ENCODE results near the gene MED31.

MED31 gene

DNA sequence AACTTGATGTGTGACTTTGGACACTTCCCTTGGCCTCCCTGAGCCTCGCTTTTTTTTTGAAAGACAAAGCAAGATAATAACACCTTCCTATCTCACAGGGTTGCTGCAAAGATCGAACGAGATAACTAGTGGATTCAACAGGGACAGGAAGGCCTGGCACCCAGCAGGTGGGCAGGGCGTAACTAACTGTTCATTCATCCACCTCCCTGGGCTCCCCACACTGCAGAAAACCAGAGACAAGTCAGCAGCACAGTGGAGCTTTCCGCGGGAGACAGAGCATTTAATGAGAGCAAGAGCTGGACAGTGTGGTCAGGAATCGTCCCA lies 33.0 kb upstream of the MED31 start:
- TF ChIP-seq, protein P1, sequence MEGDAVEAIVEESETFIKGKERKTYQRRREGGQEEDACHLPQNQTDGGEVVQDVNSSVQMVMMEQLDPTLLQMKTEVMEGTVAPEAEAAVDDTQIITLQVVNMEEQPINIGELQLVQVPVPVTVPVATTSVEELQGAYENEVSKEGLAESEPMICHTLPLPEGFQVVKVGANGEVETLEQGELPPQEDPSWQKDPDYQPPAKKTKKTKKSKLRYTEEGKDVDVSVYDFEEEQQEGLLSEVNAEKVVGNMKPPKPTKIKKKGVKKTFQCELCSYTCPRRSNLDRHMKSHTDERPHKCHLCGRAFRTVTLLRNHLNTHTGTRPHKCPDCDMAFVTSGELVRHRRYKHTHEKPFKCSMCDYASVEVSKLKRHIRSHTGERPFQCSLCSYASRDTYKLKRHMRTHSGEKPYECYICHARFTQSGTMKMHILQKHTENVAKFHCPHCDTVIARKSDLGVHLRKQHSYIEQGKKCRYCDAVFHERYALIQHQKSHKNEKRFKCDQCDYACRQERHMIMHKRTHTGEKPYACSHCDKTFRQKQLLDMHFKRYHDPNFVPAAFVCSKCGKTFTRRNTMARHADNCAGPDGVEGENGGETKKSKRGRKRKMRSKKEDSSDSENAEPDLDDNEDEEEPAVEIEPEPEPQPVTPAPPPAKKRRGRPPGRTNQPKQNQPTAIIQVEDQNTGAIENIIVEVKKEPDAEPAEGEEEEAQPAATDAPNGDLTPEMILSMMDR (IDR thresholded peaks at IDR 0.05; ENCODE audit: low read length, missing control alignments): no peak
- no peak for DNase-seq (ENCODE audit: low read depth)
- no peak overlapping the region for H3K4me3 ChIP-seq (replicated peaks; ENCODE audit: low read depth, low read length)

DNA sequence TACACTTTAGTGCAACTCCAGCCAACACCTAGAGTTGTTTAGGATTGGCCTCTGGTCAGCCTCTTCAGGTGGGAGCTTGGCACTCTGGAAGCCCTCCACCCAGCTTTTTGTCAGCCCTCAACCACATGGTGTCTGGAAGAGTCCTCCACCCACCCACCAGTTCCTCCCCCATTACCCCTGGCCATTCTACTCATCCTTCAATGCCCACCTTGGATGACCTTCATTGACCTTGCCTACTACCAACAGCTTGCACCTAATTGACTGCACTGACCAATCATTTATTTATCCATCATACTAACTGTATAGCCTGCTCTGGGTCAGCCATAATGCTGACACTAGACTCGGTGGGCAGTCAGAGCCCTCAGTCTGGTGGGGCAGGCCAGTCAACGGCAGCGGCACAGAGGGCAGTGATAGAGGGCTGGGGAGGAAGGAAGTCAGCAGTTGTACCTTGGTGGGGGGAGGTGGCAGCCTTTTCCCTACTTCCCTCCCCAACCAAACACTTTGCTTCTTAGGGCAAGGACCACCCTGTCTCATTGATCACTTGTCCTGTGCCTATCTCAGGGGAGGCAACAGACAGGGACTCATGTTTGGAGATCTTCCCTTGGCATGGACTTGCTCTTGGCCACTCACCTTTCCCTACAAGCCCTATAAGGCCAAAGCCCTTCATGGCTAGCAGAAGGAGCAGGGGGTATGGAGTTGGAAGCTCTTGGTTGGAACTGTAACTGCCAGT lies 32.5 kb upstream of the MED31 start:
- no peak overlapping the region for H3K4me3 ChIP-seq (replicated peaks; ENCODE audit: low read depth, low read length)
- no peak for DNase-seq (ENCODE audit: low read depth)
- TF ChIP-seq, protein P1 (IDR thresholded peaks at IDR 0.05; ENCODE audit: low read length, missing control alignments): no peak

DNA sequence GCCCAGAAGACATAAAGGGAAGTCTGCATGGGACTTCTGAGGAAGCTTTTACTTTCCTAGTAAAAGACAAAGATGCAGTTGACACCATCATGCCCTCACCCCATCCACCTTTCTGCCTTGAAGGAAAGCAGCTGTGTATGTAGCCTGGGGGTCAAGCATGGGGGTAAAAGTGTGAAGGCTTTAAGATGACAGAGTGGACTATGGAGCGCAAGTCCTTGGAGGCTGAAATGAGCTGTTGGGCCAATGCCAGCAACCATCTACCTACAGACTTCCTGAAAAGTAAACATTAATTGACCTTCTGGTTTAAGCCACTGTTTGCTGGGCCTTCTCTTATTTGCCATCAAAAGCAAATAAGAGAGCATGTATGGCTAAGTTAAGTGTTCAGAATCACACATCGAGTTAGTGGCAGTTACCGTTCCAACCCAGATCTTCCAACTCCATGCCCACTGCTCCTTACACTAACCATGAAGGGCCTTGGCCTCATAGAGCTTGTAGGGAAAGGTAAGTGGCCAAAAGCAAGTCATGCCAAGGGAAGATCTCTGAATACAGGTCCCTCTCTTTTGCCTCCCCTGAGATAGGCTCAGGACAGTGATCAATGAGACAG lies 31.8 kb upstream of the MED31 start:
- no peak overlapping the region for H3K4me3 ChIP-seq (replicated peaks; ENCODE audit: low read depth, low read length)
- no peak for DNase-seq (ENCODE audit: low read depth)
- TF ChIP-seq, protein P1 (IDR thresholded peaks at IDR 0.05; ENCODE audit: low read length, missing control alignments): no peak

DNA sequence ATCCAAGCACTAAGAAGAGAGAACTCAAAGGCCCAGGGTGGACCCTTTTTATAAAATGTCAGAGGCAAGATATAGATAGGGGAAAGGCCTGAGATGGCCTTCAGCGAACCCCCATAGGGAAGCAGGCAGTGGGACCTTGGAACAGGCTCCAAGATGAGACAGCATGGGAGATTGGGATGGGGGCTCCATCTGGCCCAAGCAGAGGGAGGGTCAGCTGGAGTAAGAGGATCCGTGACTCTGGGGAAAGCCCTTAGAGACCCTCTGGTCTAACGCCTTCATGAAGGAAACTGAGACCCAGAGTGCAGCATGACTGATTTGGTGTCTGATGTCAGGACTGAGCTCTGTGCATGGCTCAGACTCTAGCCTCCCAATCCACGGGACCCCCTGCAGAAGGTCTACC lies 30.9 kb upstream of the MED31 start:
- no peak for DNase-seq (ENCODE audit: low read depth)
- TF ChIP-seq, protein P1 (IDR thresholded peaks at IDR 0.05; ENCODE audit: low read length, missing control alignments): no peak
- no peak overlapping the region for H3K4me3 ChIP-seq (replicated peaks; ENCODE audit: low read depth, low read length)

DNA sequence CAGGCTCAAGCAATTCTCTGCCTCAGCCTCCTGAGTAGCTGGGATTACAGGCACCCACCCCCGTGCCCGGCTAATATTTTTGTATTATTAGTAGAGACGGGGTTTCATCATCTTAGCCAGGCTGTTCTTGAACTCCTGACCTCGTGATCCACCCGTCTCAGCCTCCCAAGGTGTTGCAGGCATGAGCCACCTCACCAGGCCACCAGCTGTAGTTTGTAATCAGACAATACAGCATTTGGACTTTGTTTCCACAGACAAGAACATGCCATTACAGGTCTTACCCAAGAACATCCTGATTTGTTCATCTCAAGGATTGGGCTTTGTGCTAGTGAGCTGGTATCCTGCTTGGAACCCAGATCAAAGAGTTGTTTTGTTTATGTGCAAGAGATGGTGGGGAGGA lies 30.3 kb upstream of the MED31 start:
- TF ChIP-seq, protein P1 (IDR thresholded peaks at IDR 0.05; ENCODE audit: low read length, missing control alignments): no peak
- DNase-seq (ENCODE audit: low read depth): no peak
- no peak overlapping the region for H3K4me3 ChIP-seq (replicated peaks; ENCODE audit: low read depth, low read length)

DNA sequence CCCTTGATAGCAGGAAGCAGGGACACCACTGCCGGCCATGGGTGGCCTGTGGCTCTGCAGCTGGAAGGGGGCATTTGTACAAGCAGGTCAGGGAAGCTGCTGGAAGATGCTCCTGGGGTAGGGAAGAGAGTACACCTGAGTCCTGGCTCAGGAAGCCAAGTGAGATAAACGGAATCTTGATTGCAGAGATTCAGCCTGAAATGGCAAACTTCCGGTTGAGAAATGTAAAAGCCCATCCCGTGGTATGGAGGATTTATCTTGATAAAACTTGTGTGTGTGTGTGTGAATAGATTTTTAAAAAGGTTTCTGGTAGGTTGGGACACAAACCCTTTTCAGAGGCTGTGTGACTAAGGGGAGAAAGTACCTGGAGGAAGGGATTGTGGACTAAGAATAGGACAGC lies 29.8 kb upstream of the MED31 start:
- TF ChIP-seq, protein P1 (IDR thresholded peaks at IDR 0.05; ENCODE audit: low read length, missing control alignments): no peak
- no peak for DNase-seq (ENCODE audit: low read depth)
- no peak overlapping the region for H3K4me3 ChIP-seq (replicated peaks; ENCODE audit: low read depth, low read length)

DNA sequence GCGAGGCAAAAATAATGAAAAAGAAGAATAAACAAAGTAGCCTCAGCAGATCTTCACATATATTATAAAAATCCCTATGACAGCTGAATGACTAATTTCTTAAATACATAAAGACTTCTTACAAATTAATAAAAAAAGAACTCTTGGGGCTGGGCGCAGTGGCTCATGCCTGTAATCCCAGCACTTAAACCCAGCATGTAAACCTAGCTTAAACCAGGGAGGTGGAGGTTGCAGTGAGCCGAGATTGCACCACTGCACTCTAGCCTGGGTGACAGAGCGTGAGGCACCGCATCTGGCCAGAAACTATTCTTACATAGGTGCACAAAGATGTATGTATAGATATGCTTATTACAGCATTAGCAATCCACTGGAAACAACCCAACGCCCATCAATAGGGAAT lies 27.8 kb upstream of the MED31 start:
- no peak for DNase-seq (ENCODE audit: low read depth)
- TF ChIP-seq, protein P1 (IDR thresholded peaks at IDR 0.05; ENCODE audit: low read length, missing control alignments): no peak
- no peak overlapping the region for H3K4me3 ChIP-seq (replicated peaks; ENCODE audit: low read depth, low read length)
